HepG2 (cell line): ENCODE data around the gene ELP4. TPM values are rescaled to one million over a fixed set of nuclear protein-coding genes. Genes with fewer than 3 reads are reported as not detected.

Experiments used
- ATAC-seq: fragments of 200-7000 bp; cut with Tn5 transposase; 3 replicates; pipeline ENCODE4 v1.9.1; 2020; ENCODE audit warnings: mild to moderate bottlenecking, moderate library complexity
- BruUV-seq: library from RNA; stranded (reverse); fragments of 400-500 nt; replicated peaks from 2 replicates; lab custom pipeline; 2021; lab: Mats Ljungman, UMichigan
- CTCF ChIA-PET: fragments of 300-600 bp; formaldehyde crosslinking; extraction: SDS; loops from one replicate; lab custom pipeline; 2021; ENCODE audit warnings: low total read pairs, inconsistent platforms, low intra/inter-chr PET ratio; lab: Yijun Ruan, JAX
- POLR2A ChIA-PET: fragments of 350-600 bp; sonication (Branson Sonifier 250); formaldehyde crosslinking; loops from one replicate; lab custom pipeline; 2020; ENCODE audit warnings: antibody characterized with exemption, inconsistent platforms; lab: Yijun Ruan, JAX
- DNase-seq: peaks from one replicate; pipeline ENCODE4 v3.0.0-alpha.2; 2015; ENCODE audit warnings: low spot score
- FAIRE-seq: peaks from 3 replicates; lab custom pipeline; 2011; peaks lifted over from hg19 to GRCh38; lab: Jason Lieb, UNC
- H2AFZ ChIP-seq: one replicate; pipeline ENCODE4 v1.6.1; 2011; ENCODE audit warnings: low read length, inconsistent platforms
- H3K27ac ChIP-seq: fragments of 300-600 bp; 3 replicates; pipeline ENCODE4 v1.8.0; 2011; ENCODE audit warnings: mixed run types, mild to moderate bottlenecking, mixed read lengths, low read length, inconsistent platforms; ENCODE audit not compliant: insufficient read depth; ENCODE audit errors: extremely low read length
- H3K27me3 ChIP-seq, 2 experiments: fragments of 200-600 bp in 1 of 2; 2 replicates in 1 of 2; 3 replicates in 1 of 2; pipeline versions ENCODE4 v1.6.0 to v1.8.0; 2011; ENCODE audit warnings: low read length in 2 of 2, mild to moderate bottlenecking in 2 of 2, moderate library complexity in 2 of 2, inconsistent platforms in 1 of 2; ENCODE audit not compliant: insufficient read depth in 2 of 2, control insufficient read depth in 1 of 2
- H3K36me3 ChIP-seq, 2 experiments: fragments of 200-600 bp in 1 of 2; replicated peaks in 1 of 2; 2 replicates in 1 of 2; 3 replicates in 1 of 2; pipeline versions ENCODE4 v1.5.1 to v1.8.0; 2011; ENCODE audit warnings: low read length in 2 of 2, inconsistent platforms in 1 of 2; ENCODE audit not compliant: insufficient read depth in 2 of 2, control insufficient read depth in 1 of 2
- H3K4me1 ChIP-seq: 2 replicates; pipeline ENCODE4 v1.5.1; 2012; ENCODE audit warnings: low read length, inconsistent platforms; ENCODE audit not compliant: insufficient read depth
- H3K4me2 ChIP-seq: 2 replicates; pipeline ENCODE4 v1.6.0; 2011; ENCODE audit warnings: low read depth, low read length, inconsistent platforms
- H3K4me3 ChIP-seq, 3 experiments: fragments of 200-600 bp in 1 of 3; sonication (generic), shearing (Covaris generic) in 1 of 3; replicated peaks in 1 of 3; 2 replicates each; pipeline ENCODE4 v1.5.1; 2011 to 2016; ENCODE audit warnings: low read length in 3 of 3, inconsistent platforms in 2 of 3, low read depth in 2 of 3, mild to moderate bottlenecking in 2 of 3, control low read depth in 1 of 3, mixed read lengths in 1 of 3; ENCODE audit not compliant: insufficient read depth in 1 of 3
- H3K79me2 ChIP-seq: one replicate; pipeline ENCODE4 v1.6.1; 2011; ENCODE audit warnings: low read length, inconsistent platforms; ENCODE audit not compliant: insufficient read depth
- H3K9ac ChIP-seq: 2 replicates; pipeline ENCODE4 v1.6.0; 2011; ENCODE audit warnings: mild to moderate bottlenecking, low read depth, low read length, inconsistent platforms; ENCODE audit not compliant: insufficient read depth
- H3K9me3 ChIP-seq: 2 replicates; pipeline ENCODE4 v1.5.1; 2012; ENCODE audit warnings: mild to moderate bottlenecking, low read length
- H4K20me1 ChIP-seq: 2 replicates; pipeline ENCODE4 v1.6.0; 2011; ENCODE audit warnings: inconsistent platforms, mild to moderate bottlenecking, low read length, moderate library complexity; ENCODE audit not compliant: insufficient read depth
- ATF2 ChIP-seq: sonication (generic); formaldehyde crosslinking; IDR thresholded peaks from 2 replicates; pipeline ENCODE4 v1.4.0; 2020; ENCODE audit warnings: missing genetic modification reagents
- DMTF1 ChIP-seq: sonication (generic); formaldehyde crosslinking; IDR thresholded peaks from 2 replicates; pipeline ENCODE4 v1.4.0; 2020; ENCODE audit warnings: mild to moderate bottlenecking, missing genetic modification reagents
- GATAD2A ChIP-seq: IDR thresholded peaks from 2 replicates; pipeline ENCODE4 v1.6.1; 2016
- HOXD1 ChIP-seq: sonication (generic); formaldehyde crosslinking; IDR thresholded peaks from 2 replicates; pipeline ENCODE4 v1.5.0; 2020; ENCODE audit warnings: missing genetic modification reagents
- IRX3 ChIP-seq: sonication (generic); formaldehyde crosslinking; IDR thresholded peaks from 2 replicates; pipeline ENCODE4 v1.8.1; 2023; ENCODE audit warnings: mild to moderate bottlenecking, low read depth, missing genetic modification reagents, borderline replicate concordance
- KIAA2018 ChIP-seq: sonication (generic); formaldehyde crosslinking; IDR thresholded peaks from 2 replicates; pipeline ENCODE4 v1.5.0; 2020; ENCODE audit warnings: mild to moderate bottlenecking, missing genetic modification reagents, borderline replicate concordance
- KLF6 ChIP-seq: IDR thresholded peaks from 2 replicates; pipeline ENCODE4 v1.8.0; 2016; ENCODE audit warnings: missing biosample characterization, missing genetic modification reagents
- MTF1 ChIP-seq: sonication (generic); formaldehyde crosslinking; IDR thresholded peaks from 2 replicates; pipeline ENCODE4 v1.5.0; 2020; ENCODE audit warnings: missing genetic modification reagents
- ZBTB44 ChIP-seq: sonication (generic); formaldehyde crosslinking; IDR thresholded peaks from 2 replicates; pipeline ENCODE4 v1.4.0; 2020; ENCODE audit warnings: missing genetic modification reagents
- ZNF549 ChIP-seq: sonication (generic); formaldehyde crosslinking; IDR thresholded peaks from 2 replicates; pipeline ENCODE4 v1.5.0; 2020; ENCODE audit warnings: missing genetic modification reagents
- ZNF772 ChIP-seq: sonication (generic); formaldehyde crosslinking; IDR thresholded peaks from 2 replicates; pipeline ENCODE4 v1.5.0; 2020; ENCODE audit warnings: mild to moderate bottlenecking, missing genetic modification reagents
- WGBS: methylation state at CpG from one replicate; pipeline ENCODE4 v1.1.6; 2017; ENCODE audit warnings: low lambda C conversion rate; 5-methylcytosine and 5-hydroxymethylcytosine counted together
- in situ Hi-C: cut with HindIII; loops from 2 replicates; pipeline ENCODE4 v1.10.0; 2017; ENCODE audit warnings: low pct_unique_long_range_greater_than_20kb; ENCODE audit not compliant: extremely low pct_ligation_motif_present
- intact Hi-C: fragments of 100-400 bp; cut with micrococcal nuclease; formaldehyde crosslinking; loops from one replicate; pipeline ENCODE4 v1.10.0; 2022; ENCODE audit not compliant: unreplicated experiment
- polyA plus RNA-seq, 8 experiments: library from polyadenylated mRNA; depleted of rRNA in 3 of 8; stranded (reverse) in 7 of 8; unstranded in 1 of 8; fragments of >200 nt; fragmentation: Illumina TruSeq in 4 of 8; extraction: Trizol in 4 of 8; gene quantifications; 2 replicates each; pipeline versions ENCODE4 v1.2.1 to v1.2.3, GENCODE V29; 2011 to 2016; ENCODE audit warnings: low read depth in 4 of 8, missing spikeins in 1 of 8, mixed read lengths in 1 of 8; ENCODE audit not compliant: insufficient read depth in 1 of 8
- total RNA-seq, 5 experiments: library from RNA; depleted of rRNA; stranded (reverse); fragments of >200 nt; fragmentation: Illumina TruSeq; extraction: Trizol; gene quantifications; 2 replicates each; pipeline ENCODE4 v1.2.3, GENCODE V29; 2016; ENCODE audit warnings: low read depth in 1 of 5

The ELP4 gene
- total and polyA plus RNA-seq, 2 of the 13 experiments (the other 11 are each of a cell fraction or from before 2014, with no cell fraction given): 12.8 to 19.1 TPM

GRCh38 chr11:31804312-31805036 lies 294.9 kb downstream of the ELP4 start:
- DNase-seq (no peak), FAIRE-seq (no peak), ATAC-seq (no peak)
- Histone ChIP-seq H3K27me3 (peaks cover 0 to 24% of the 10 kb centered on the region in 2 experiments; a peak in 4 of 5 replicates), H3K4me2 (no peak overlapping the region), H3K79me2 (no peaks in the 10 kb centered on the region), H4K20me1 (no peaks in the 10 kb centered on the region), H2AFZ (no peak overlapping the region), H3K9ac (no peak overlapping the region), H3K27ac (no peak overlapping the region), H3K9me3 (no peaks in the 10 kb centered on the region), H3K4me1 (peaks cover 5% of the 10 kb centered on the region), H3K36me3 (no peaks in the 10 kb centered on the region), H3K4me3 (no peak overlapping the region)
- POLR2A ChIA-PET: no interaction called here
- WGBS: 84% methylated on average over 39 of the region's 41 CpGs
- CTCF ChIA-PET: no interaction called here
- BruUV-seq: no TSS peak
- in situ Hi-C loops (no loop called here), intact Hi-C loops (no loop called here)
- TF ChIP-seq ATF2 (CRISPR knock-in tag) (no peak), ZNF549 (CRISPR knock-in tag) (no peak), IRX3 (CRISPR knock-in tag) (no peak), ZBTB44 (CRISPR knock-in tag) (no peak), DMTF1 (CRISPR knock-in tag) (no peak), HOXD1 (CRISPR knock-in tag) (no peak), MTF1 (CRISPR knock-in tag) (no peak), GATAD2A (CRISPR knock-in tag) (no peak), KLF6 (CRISPR knock-in tag) (no peak), ZNF772 (no peak), KIAA2018 (CRISPR knock-in tag) (no peak)
